ENCODE data around the gene TMEM217. TPM values are rescaled to one million over a fixed set of nuclear protein-coding genes. Genes with fewer than 3 reads are reported as not detected.

TMEM217 gene
- polyA plus RNA-seq, 1 donor from 2014 or later = 0.32 TPM

DNA sequence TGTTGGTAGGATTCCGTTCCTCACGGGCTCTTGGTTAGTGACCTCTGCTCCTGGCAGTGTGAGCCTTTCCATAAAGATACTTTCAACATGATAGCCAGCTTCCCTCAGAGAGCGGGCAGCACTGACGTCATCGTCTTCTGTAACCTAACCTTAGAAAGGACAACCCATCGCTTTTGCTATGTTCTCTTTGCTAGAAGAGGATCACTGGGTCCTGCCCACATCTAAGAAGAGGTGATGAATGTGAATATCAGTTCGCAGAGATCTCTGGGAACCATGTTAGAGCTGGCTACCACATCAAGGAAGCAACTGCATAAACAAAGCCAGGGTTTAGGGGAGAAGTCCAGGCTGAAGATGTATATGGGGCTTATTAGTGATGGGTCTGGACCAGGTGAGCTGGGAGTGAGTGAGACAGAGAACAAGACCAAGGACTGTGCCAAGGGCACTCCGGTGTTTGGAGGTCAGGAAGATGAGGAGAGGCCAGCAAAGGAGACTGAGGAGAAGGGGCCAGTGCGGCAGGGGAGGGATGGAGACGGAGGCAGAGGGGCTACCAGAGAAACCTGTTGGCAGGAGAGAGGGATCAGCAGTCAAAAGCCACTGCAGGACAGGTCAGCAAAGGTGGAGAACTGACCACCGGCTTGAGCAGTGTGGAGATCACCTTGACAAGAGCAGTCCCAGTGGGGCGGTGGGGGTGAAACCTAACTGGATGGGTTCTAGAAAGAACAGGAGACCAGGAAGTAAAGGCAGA, 48.3 kb downstream of the TMEM217 start:
- TF ChIP-seq SMC3 (conservative IDR thresholded peaks at IDR 0.05; ENCODE audit: poor library complexity) = no peak
- TF ChIP-seq POLR2AphosphoS5 (IDR thresholded peaks at IDR 0.05) = no peak
- no peak for TF ChIP-seq TAF1 (IDR thresholded peaks at IDR 0.05; ENCODE audit: low read depth)
- no peak for TF ChIP-seq EP300 (conservative IDR thresholded peaks at IDR 0.05; ENCODE audit: poor library complexity, severe bottlenecking)
- no peak for TF ChIP-seq EZH2 (IDR thresholded peaks at IDR 0.05; ENCODE audit: borderline replicate concordance, insufficient read depth, low read length, poor library complexity, severe bottlenecking)
- no peak for TF ChIP-seq CTCF (IDR thresholded peaks at IDR 0.05; ENCODE audit: poor library complexity, severe bottlenecking)
- TF ChIP-seq MXI1 (conservative IDR thresholded peaks at IDR 0.05; ENCODE audit: poor library complexity, severe bottlenecking) = no peak
- no peak for TF ChIP-seq RAD21 (conservative IDR thresholded peaks at IDR 0.05)
- TF ChIP-seq, protein P1, sequence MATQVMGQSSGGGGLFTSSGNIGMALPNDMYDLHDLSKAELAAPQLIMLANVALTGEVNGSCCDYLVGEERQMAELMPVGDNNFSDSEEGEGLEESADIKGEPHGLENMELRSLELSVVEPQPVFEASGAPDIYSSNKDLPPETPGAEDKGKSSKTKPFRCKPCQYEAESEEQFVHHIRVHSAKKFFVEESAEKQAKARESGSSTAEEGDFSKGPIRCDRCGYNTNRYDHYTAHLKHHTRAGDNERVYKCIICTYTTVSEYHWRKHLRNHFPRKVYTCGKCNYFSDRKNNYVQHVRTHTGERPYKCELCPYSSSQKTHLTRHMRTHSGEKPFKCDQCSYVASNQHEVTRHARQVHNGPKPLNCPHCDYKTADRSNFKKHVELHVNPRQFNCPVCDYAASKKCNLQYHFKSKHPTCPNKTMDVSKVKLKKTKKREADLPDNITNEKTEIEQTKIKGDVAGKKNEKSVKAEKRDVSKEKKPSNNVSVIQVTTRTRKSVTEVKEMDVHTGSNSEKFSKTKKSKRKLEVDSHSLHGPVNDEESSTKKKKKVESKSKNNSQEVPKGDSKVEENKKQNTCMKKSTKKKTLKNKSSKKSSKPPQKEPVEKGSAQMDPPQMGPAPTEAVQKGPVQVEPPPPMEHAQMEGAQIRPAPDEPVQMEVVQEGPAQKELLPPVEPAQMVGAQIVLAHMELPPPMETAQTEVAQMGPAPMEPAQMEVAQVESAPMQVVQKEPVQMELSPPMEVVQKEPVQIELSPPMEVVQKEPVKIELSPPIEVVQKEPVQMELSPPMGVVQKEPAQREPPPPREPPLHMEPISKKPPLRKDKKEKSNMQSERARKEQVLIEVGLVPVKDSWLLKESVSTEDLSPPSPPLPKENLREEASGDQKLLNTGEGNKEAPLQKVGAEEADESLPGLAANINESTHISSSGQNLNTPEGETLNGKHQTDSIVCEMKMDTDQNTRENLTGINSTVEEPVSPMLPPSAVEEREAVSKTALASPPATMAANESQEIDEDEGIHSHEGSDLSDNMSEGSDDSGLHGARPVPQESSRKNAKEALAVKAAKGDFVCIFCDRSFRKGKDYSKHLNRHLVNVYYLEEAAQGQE (IDR thresholded peaks at IDR 0.05; ENCODE audit: borderline replicate concordance) = no peak
- Histone ChIP-seq H3K27ac (ENCODE audit: low read length) (no peak overlapping the region), H3K9ac (ENCODE audit: low read length) (no peak overlapping the region), H3K4me2 (ENCODE audit: low read length) (no peak overlapping the region), H2AFZ (ENCODE audit: low read depth, low read length) (no peak overlapping the region), H3K9me3 (ENCODE audit: low read length) (no peaks in the 10 kb centered on the region), H3K27me3 (ENCODE audit: insufficient read depth, low read depth, low read length) (no peaks in the 10 kb centered on the region), H4K20me1 (ENCODE audit: insufficient read depth) (no peaks in the 10 kb centered on the region), H3K36me3 (ENCODE audit: insufficient read depth, low read length) (no peaks in the 10 kb centered on the region), H3F3A (ENCODE audit: insufficient read depth, low read length, poor library complexity, severe bottlenecking) (no peaks in the 10 kb centered on the region), H3K79me2 (replicated peaks; ENCODE audit: insufficient read depth, low read length) (no peaks in the 10 kb centered on the region), H3K4me3 (ENCODE audit: low read length) (no peak overlapping the region), H3K9me2 (ENCODE audit: insufficient read depth, low read length) (no peaks in the 10 kb centered on the region)

GRCh38 chr6:37208793-37209192, 49.2 kb downstream of the TMEM217 start:
- TF ChIP-seq EP300 (conservative IDR thresholded peaks at IDR 0.05; ENCODE audit: poor library complexity, severe bottlenecking) = no peak
- no peak for TF ChIP-seq CTCF (IDR thresholded peaks at IDR 0.05; ENCODE audit: poor library complexity, severe bottlenecking)
- no peak for TF ChIP-seq MXI1 (conservative IDR thresholded peaks at IDR 0.05; ENCODE audit: poor library complexity, severe bottlenecking)
- TF ChIP-seq RAD21 (conservative IDR thresholded peaks at IDR 0.05) = no peak
- no peak for TF ChIP-seq EZH2 (IDR thresholded peaks at IDR 0.05; ENCODE audit: borderline replicate concordance, insufficient read depth, low read length, poor library complexity, severe bottlenecking)
- TF ChIP-seq TAF1 (IDR thresholded peaks at IDR 0.05; ENCODE audit: low read depth) = no peak
- TF ChIP-seq, protein P1 (IDR thresholded peaks at IDR 0.05; ENCODE audit: borderline replicate concordance) = no peak
- no peak for TF ChIP-seq SMC3 (conservative IDR thresholded peaks at IDR 0.05; ENCODE audit: poor library complexity)
- TF ChIP-seq POLR2AphosphoS5 (IDR thresholded peaks at IDR 0.05) = no peak
- Histone ChIP-seq H3K9me3 (ENCODE audit: low read length) (no peaks in the 10 kb centered on the region), H3K9ac (ENCODE audit: low read length) (no peak overlapping the region), H3K4me3 (ENCODE audit: low read length) (no peak overlapping the region), H4K20me1 (ENCODE audit: insufficient read depth) (no peaks in the 10 kb centered on the region), H3F3A (ENCODE audit: insufficient read depth, low read length, poor library complexity, severe bottlenecking) (no peaks in the 10 kb centered on the region), H3K27ac (ENCODE audit: low read length) (no peak overlapping the region), H2AFZ (ENCODE audit: low read depth, low read length) (no peak overlapping the region), H3K79me2 (replicated peaks; ENCODE audit: insufficient read depth, low read length) (no peaks in the 10 kb centered on the region), H3K4me2 (ENCODE audit: low read length) (no peak overlapping the region), H3K9me2 (ENCODE audit: insufficient read depth, low read length) (no peaks in the 10 kb centered on the region), H3K36me3 (ENCODE audit: insufficient read depth, low read length) (no peaks in the 10 kb centered on the region), H3K27me3 (ENCODE audit: insufficient read depth, low read depth, low read length) (no peaks in the 10 kb centered on the region)

All from neural cell (in vitro differentiated cells).